Suprapubic skin (tissue), 3 donors: Measurements from ENCODE around the gene ARHGEF3.

ENCODE experiments used
- CTCF ChIP-seq, 2 donors: fragments of 200-600 bp in 1 of 2; fragments of 450-650 bp in 1 of 2; sonication (generic) in 1 of 2; IDR thresholded peaks; one replicate each; pipeline ENCODE4 v1.5.1; 2016 to 2019; ENCODE audit warnings: antibody characterized with exemption in 2 of 2, mild to moderate bottlenecking in 1 of 2, moderate library complexity in 1 of 2
- POLR2A ChIP-seq, 2 donors: fragments of 450-650 bp; IDR thresholded peaks; one replicate each; pipeline ENCODE4 v1.6.1; 2017; ENCODE audit warnings: antibody characterized with exemption in 2 of 2, mild to moderate bottlenecking in 2 of 2, moderate library complexity in 2 of 2

GRCh38 chr3:56681984-56682461 lies 119.7 kb downstream of the ARHGEF3 start:
- TF ChIP-seq CTCF (IDR thresholded peaks at IDR 0.05) (no peak), POLR2A (IDR thresholded peaks at IDR 0.05) (no peak)
